AG09309 (cell line): Measurements from ENCODE around the gene MORC3.
"Not testable (repeated sequence)": the region's sequence is repeated elsewhere in the genome, so short reads cannot be mapped to it uniquely, and the experiment has no call there.

Experiments
- DNase-seq: peaks from one replicate; pipeline ENCODE4 v3.0.0-alpha.2; 2010; ENCODE audit warnings: low read depth
- H3K4me3 ChIP-seq: 2 replicates; pipeline ENCODE4 v1.5.1; 2011; ENCODE audit warnings: mild to moderate bottlenecking, low read depth, low read length, moderate library complexity; ENCODE audit not compliant: control insufficient read depth
- TF ChIP-seq, protein P1 (sequence below): IDR thresholded peaks from 2 replicates; pipeline ENCODE4 v1.5.1; 2011; ENCODE audit warnings: mild to moderate bottlenecking, low read depth, low read length, inconsistent platforms; ENCODE audit not compliant: insufficient read depth, control insufficient read depth; ENCODE audit errors: missing control alignments

The MORC3 gene, protein sequence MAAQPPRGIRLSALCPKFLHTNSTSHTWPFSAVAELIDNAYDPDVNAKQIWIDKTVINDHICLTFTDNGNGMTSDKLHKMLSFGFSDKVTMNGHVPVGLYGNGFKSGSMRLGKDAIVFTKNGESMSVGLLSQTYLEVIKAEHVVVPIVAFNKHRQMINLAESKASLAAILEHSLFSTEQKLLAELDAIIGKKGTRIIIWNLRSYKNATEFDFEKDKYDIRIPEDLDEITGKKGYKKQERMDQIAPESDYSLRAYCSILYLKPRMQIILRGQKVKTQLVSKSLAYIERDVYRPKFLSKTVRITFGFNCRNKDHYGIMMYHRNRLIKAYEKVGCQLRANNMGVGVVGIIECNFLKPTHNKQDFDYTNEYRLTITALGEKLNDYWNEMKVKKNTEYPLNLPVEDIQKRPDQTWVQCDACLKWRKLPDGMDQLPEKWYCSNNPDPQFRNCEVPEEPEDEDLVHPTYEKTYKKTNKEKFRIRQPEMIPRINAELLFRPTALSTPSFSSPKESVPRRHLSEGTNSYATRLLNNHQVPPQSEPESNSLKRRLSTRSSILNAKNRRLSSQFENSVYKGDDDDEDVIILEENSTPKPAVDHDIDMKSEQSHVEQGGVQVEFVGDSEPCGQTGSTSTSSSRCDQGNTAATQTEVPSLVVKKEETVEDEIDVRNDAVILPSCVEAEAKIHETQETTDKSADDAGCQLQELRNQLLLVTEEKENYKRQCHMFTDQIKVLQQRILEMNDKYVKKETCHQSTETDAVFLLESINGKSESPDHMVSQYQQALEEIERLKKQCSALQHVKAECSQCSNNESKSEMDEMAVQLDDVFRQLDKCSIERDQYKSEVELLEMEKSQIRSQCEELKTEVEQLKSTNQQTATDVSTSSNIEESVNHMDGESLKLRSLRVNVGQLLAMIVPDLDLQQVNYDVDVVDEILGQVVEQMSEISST

DNA sequence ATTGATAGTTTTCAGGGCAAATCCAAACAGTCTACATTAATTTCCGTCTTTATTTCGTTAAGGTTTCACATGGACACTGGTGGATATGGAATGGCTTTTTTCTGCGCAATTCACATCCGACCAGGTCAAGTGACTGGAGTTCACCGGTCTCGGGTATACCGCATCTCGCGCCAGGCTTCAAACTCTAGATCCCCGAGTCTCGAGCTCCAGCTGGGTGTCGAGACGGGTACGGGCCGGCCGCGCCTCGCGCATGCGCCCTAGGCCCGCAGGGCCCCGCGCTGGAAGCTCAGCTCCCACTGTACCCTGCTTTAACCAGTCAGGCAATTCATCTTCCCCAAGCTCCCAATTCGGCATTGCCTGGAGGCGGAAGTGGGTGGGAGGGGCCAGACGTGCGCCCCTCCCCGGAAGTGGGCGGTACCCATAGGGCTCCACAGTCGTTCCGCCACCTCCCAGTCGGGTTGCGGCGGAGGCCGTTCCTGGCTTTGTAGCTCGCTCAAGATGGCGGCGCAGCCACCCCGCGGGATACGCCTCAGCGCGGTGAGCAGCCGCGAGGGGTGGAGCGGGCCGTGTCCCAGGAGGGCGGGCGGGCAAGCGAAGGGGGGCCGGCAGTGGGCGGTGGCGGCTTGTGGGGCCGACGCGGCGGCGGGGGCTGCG, at the start of gene MORC3:
MORC3 (plus strand) TSS at position 431 of the 654 bp plus-strand sequence; CDS start at position 499, 68 bp downstream.
- DNase-seq: peak; percentile 97
- peak within 1 kb of the TSS; percentile 93 for H3K4me3 ChIP-seq
- TF ChIP-seq, protein P1, sequence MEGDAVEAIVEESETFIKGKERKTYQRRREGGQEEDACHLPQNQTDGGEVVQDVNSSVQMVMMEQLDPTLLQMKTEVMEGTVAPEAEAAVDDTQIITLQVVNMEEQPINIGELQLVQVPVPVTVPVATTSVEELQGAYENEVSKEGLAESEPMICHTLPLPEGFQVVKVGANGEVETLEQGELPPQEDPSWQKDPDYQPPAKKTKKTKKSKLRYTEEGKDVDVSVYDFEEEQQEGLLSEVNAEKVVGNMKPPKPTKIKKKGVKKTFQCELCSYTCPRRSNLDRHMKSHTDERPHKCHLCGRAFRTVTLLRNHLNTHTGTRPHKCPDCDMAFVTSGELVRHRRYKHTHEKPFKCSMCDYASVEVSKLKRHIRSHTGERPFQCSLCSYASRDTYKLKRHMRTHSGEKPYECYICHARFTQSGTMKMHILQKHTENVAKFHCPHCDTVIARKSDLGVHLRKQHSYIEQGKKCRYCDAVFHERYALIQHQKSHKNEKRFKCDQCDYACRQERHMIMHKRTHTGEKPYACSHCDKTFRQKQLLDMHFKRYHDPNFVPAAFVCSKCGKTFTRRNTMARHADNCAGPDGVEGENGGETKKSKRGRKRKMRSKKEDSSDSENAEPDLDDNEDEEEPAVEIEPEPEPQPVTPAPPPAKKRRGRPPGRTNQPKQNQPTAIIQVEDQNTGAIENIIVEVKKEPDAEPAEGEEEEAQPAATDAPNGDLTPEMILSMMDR: no peak

DNA sequence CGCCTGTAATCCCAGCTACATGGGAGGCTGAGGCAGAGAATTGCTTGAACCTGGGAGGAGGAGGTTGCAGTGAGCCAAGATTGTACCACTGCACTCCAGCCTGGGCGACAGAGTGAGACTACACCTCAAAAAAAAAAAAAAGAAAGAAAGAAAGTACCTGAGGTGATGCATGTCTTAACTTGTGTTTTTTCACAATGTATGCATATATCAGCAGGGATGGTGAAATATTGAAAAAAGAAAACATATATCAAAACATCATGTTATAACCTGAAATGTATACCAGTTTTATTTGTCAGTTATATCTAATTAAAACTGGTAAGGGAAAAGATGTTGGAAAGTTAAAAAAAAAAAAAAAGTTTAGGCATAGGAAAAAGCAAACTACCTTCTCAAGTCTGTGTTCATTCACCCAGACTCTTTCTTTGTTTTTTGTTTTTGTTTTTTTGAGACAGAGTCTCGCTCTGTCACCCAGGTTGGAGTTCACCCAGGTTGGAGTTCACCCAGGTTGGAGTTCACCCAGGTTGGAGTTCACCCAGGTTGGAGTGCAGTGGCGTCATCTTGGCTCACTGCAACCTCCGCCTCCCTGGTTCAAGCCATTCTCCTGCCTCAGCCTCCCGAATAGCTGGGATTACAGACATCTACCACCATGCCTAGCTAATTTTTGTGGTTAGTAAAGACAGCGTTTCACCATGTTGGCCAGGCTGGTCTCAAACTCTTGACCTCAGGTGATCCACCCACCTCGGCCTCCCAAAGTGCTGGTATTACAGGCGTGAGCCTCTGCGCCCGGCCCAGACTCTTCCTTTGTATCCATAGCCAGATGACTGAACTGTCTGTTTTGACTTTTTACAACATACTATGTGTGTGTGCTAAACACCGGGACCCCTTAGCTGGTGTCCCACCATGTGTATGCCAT, 49.0 kb upstream of the MORC3 start:
- H3K4me3 ChIP-seq, DNase-seq: not testable (repeated sequence)

DNA sequence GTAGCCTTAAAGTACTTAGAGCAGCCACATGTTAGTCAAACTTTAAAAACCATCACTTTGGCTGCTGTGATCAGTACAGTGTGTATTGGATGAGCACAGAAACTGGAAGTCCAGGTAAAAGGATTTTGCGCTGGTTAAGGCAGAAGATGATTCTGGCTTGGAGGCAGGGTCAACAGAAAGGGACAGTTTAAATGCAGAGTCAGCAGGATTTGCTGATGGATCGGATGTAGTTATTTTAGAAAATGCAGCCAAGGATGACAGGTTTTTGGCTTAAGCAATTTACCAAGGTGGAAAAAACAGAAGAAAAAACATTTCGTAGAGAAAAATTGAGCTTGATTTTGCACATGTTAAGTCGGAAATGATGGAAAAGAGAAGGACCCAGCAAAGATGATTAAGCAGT, 45.9 kb upstream of the MORC3 start:
- H3K4me3 ChIP-seq: no peak overlapping the region
- DNase-seq: no peak
- TF ChIP-seq, protein P1: no peak

DNA sequence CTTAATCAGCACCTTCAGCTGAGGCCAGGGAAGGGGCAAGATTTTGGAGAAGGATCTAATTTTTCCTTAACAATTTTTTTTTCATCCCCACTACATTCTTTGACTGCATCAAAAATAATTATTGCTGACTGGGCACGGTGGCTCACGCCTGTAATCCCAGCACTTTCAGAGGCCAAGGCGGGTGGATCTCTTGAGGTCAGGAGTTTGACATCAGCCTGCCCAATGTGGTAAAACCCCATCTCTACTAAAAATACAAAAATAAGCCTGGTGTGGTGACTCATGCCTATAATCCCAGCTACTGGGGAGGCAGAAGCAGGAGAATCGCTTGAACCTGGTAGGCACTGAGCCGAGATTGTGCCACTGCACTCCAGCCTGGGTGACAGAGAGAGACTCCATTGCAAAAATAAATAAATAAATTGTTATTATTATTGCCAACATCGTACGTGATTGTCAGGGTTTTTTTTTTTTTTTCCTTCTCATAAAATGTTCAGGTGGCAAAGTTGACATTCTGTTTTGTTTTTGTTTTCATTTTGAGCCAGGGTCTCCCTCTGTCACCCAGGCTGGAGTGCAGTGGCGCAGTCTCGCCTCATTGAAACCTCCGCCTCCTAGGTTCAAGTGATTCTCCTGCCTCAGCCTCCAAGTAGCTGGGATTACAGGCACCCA, 37.3 kb upstream of the MORC3 start:
- no peak overlapping the region for H3K4me3 ChIP-seq
- TF ChIP-seq, protein P1: no peak
- peak; percentile 7 for DNase-seq

DNA sequence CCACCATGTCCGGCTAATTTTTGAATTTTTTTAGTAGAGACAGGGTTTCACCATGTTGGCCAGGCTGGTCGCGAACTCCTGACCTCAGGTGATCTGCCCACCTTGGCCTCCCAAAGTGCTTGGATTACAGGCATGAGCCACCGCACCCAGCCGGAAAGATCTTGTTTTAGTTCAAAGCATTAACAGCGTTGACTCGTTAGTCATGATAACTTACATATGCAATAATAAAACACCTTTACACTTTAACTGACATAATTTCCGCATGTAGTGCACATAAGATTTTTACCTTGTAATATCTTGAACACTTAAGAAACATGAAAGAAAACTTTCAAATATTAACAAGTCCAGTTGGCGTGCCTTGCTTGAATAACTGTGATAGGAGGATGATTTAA, 36.8 kb upstream of the MORC3 start:
- DNase-seq: not testable (repeated sequence)

DNA sequence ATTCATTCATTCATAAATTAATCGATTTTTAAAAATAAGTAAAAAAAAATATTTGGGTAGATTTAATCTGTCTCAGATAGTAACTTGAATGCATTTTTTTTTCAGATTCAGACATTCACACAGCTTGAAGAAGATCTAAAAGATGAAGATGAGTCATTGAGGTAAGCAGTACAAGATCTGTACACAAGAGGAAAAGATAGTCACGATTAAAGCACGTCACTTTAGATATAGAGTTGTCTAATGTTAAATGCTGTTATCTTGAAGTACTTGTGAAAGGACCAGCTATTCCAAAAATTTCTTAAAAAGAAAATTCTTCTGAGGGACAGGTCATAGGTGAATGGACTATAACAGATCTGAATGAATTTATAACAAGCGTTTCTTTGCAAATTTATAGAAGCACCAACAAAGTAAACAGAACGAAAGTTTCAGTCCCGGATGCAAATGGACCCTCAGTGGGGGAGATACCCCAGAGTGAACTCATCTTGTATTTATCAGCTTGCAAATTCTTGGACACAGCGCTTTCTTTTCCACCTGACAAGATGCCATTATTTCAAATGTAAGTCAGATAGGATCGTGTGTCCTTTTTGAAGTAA, 31.2 kb upstream of the MORC3 start:
- TF ChIP-seq, protein P1: no peak
- DNase-seq: no peak
- H3K4me3 ChIP-seq: no peak overlapping the region

More for the DNA sequence above, 36.8 kb upstream of the MORC3 start:
- H3K4me3 ChIP-seq: not testable (repeated sequence)
